OCI-LY1 (cell line): ENCODE measurements around the gene LMO1.

Source experiments
- H2AFZ ChIP-seq: fragments of 200-600 bp; sonication (generic), shearing (Covaris generic); 2 replicates; pipeline ENCODE4 v1.6.0; 2014; ENCODE audit warnings: antibody characterized with exemption, mild to moderate bottlenecking, low read length
- H3F3A ChIP-seq: fragments of 200-600 bp; sonication (generic), shearing (Covaris generic); 2 replicates; pipeline ENCODE4 v1.6.0; 2014; ENCODE audit warnings: mild to moderate bottlenecking, antibody characterized with exemption, low read length, moderate library complexity; ENCODE audit not compliant: insufficient read depth
- H3K27ac ChIP-seq: fragments of 200-600 bp; sonication (generic); 2 replicates; pipeline ENCODE4 v1.5.1; 2014; ENCODE audit warnings: low read length, mixed run types, mild to moderate bottlenecking, low read depth; ENCODE audit not compliant: poor library complexity, severe bottlenecking
- H3K27me3 ChIP-seq: fragments of 200-600 bp; sonication (generic); 2 replicates; pipeline ENCODE4 v1.6.0; 2014; ENCODE audit warnings: antibody characterized with exemption, mild to moderate bottlenecking, low read length, moderate library complexity; ENCODE audit not compliant: insufficient read depth
- H3K36me3 ChIP-seq: fragments of 200-600 bp; sonication (generic); 2 replicates; pipeline ENCODE4 v1.6.1; 2014; ENCODE audit warnings: mild to moderate bottlenecking, antibody characterized with exemption, low read length, moderate library complexity, mixed read lengths; ENCODE audit not compliant: insufficient read depth
- H3K4me1 ChIP-seq: fragments of 200-600 bp; sonication (generic); 2 replicates; pipeline ENCODE4 v1.5.1; 2014; ENCODE audit warnings: mild to moderate bottlenecking, low read length, moderate library complexity; ENCODE audit not compliant: insufficient read depth, severe bottlenecking
- H3K4me2 ChIP-seq: fragments of 200-600 bp; sonication (generic), shearing (Covaris generic); 2 replicates; pipeline ENCODE4 v1.6.1; 2014; ENCODE audit warnings: low read length
- H3K4me3 ChIP-seq: fragments of 200-600 bp; sonication (generic); 2 replicates; pipeline ENCODE4 v1.5.1; 2014; ENCODE audit warnings: low read length, low read depth, mild to moderate bottlenecking, mixed read lengths; ENCODE audit not compliant: poor library complexity, severe bottlenecking
- H3K79me2 ChIP-seq: fragments of 200-600 bp; shearing (Covaris generic); 2 replicates; pipeline ENCODE4 v1.6.1; 2016; ENCODE audit warnings: mixed run types, low read length, mixed read lengths; ENCODE audit not compliant: insufficient read depth
- H3K9ac ChIP-seq: fragments of 200-600 bp; sonication (generic), shearing (Covaris generic); 2 replicates; pipeline ENCODE4 v1.6.1; 2014; ENCODE audit warnings: mild to moderate bottlenecking, low read length, mixed read lengths
- H3K9me2 ChIP-seq: fragments of 200-600 bp; sonication (generic), shearing (Covaris generic); 2 replicates; pipeline ENCODE4 v1.6.1; 2014; ENCODE audit warnings: low read depth, mild to moderate bottlenecking, low read length, mixed read lengths
- H3K9me3 ChIP-seq: fragments of 200-600 bp; shearing (Covaris generic); 2 replicates; pipeline ENCODE4 v1.6.1; 2014; ENCODE audit warnings: low read length, mixed read lengths
- H4K20me1 ChIP-seq: fragments of 200-600 bp; sonication (generic), shearing (Covaris generic); 2 replicates; pipeline ENCODE4 v1.6.0; 2016; ENCODE audit warnings: mild to moderate bottlenecking, low read length; ENCODE audit not compliant: insufficient read depth
- CTCF ChIP-seq: fragments of 200-600 bp; sonication (generic), shearing (Covaris generic); IDR thresholded peaks from 2 replicates; pipeline ENCODE4 v1.5.1; 2017; ENCODE audit warnings: mild to moderate bottlenecking, antibody characterized with exemption, low read length, moderate library complexity, mixed read lengths
- EZH2 ChIP-seq: fragments of 200-600 bp; sonication (generic), shearing (Covaris generic); IDR thresholded peaks from 2 replicates; pipeline ENCODE4 v1.8.0; 2017; ENCODE audit warnings: borderline replicate concordance, mixed run types, mild to moderate bottlenecking, antibody characterized with exemption, low read length, moderate library complexity, mixed read lengths

The LMO1 gene

DNA sequence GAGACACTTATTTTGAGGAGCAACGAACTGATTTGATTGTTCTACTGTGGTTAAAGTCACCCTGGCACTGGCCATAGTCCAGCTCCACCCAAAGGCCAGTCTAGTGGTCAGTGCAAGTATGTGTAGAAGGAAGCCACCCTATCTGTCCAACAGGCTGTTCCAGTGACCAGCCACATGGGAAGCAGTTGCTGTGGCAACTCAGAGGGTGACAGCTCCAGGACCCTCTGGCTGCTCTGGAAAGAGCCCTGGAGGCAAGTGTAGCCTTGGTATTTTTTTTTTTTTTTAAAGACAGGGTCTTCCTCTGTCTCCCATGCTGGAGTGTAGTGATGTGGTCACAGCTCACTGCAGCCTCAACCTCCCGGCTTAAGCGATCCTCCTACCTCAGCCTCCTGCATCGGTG is 27.8 kb downstream of the LMO1 start:
- no peaks in the 10 kb centered on the region for H3K27me3 ChIP-seq
- H3K27ac ChIP-seq: no peak overlapping the region
- H3F3A ChIP-seq: no peaks in the 10 kb centered on the region
- H3K4me1 ChIP-seq: no peaks in the 10 kb centered on the region
- no peak overlapping the region for H2AFZ ChIP-seq
- no peak overlapping the region for H3K4me3 ChIP-seq
- H3K4me2 ChIP-seq: no peak overlapping the region
- no peaks in the 10 kb centered on the region for H3K9me2 ChIP-seq
- no peaks in the 10 kb centered on the region for H3K9me3 ChIP-seq
- TF ChIP-seq EZH2 (no peak), CTCF (no peak)
- H3K79me2 ChIP-seq: no peaks in the 10 kb centered on the region
- H3K36me3 ChIP-seq: no peaks in the 10 kb centered on the region
- no peak overlapping the region for H3K9ac ChIP-seq
- no peaks in the 10 kb centered on the region for H4K20me1 ChIP-seq

GRCh38 chr11:8234910-8235309 is 28.8 kb downstream of the LMO1 start:
- no peak overlapping the region for H3K4me3 ChIP-seq
- H3K9ac ChIP-seq: no peak overlapping the region
- no peaks in the 10 kb centered on the region for H3K4me1 ChIP-seq
- no peak overlapping the region for H3K4me2 ChIP-seq
- no peaks in the 10 kb centered on the region for H3K9me3 ChIP-seq
- no peaks in the 10 kb centered on the region for H3K79me2 ChIP-seq
- H3K9me2 ChIP-seq: no peaks in the 10 kb centered on the region
- no peaks in the 10 kb centered on the region for H3F3A ChIP-seq
- no peak overlapping the region for H3K27ac ChIP-seq
- H2AFZ ChIP-seq: no peak overlapping the region
- H3K36me3 ChIP-seq: no peaks in the 10 kb centered on the region
- H3K27me3 ChIP-seq: no peaks in the 10 kb centered on the region
- no peaks in the 10 kb centered on the region for H4K20me1 ChIP-seq
- no peak for TF ChIP-seq EZH2
- no peak for TF ChIP-seq CTCF

DNA sequence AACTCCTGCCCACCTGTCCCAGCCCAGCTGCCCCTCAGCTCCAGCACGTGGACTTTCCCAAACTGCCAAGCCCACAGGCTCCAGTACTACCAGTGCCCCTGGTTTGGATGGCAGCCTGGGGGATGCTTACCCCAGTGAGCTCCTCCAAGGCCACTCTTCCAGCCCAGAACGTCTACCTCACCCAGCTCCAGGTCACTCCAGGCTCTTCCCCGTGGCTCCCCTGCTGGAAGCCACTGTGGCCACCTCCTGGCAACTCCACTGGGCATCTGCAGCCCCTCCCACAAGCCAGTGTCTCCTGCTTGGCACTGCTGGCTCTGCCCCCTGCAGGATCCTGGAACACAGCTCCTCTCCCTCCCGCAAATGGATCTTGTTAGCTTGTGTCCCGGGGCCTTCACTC is 29.3 kb downstream of the LMO1 start:
- no peak overlapping the region for H2AFZ ChIP-seq

More for the DNA sequence above, 29.3 kb downstream of the LMO1 start:
- no peaks in the 10 kb centered on the region for H4K20me1 ChIP-seq
- no peak overlapping the region for H3K9ac ChIP-seq
- TF ChIP-seq EZH2 (no peak), CTCF (no peak)
- H3K27ac ChIP-seq: no peak overlapping the region
- H3K36me3 ChIP-seq: no peaks in the 10 kb centered on the region
- H3F3A ChIP-seq: no peaks in the 10 kb centered on the region
- H3K9me3 ChIP-seq: no peaks in the 10 kb centered on the region
- no peaks in the 10 kb centered on the region for H3K4me1 ChIP-seq
- H3K4me3 ChIP-seq: no peak overlapping the region
- H3K27me3 ChIP-seq: no peaks in the 10 kb centered on the region
- H3K79me2 ChIP-seq: no peaks in the 10 kb centered on the region
- no peaks in the 10 kb centered on the region for H3K9me2 ChIP-seq
- H3K4me2 ChIP-seq: no peak overlapping the region
